SK-N-DZ (cell line): Measurements from ENCODE around the gene OSBPL7.

Source experiments
- DNase-seq: peaks from one replicate; pipeline ENCODE4 v3.0.0-alpha.2; 2015; ENCODE audit warnings: low spot score

The OSBPL7 gene

DNA sequence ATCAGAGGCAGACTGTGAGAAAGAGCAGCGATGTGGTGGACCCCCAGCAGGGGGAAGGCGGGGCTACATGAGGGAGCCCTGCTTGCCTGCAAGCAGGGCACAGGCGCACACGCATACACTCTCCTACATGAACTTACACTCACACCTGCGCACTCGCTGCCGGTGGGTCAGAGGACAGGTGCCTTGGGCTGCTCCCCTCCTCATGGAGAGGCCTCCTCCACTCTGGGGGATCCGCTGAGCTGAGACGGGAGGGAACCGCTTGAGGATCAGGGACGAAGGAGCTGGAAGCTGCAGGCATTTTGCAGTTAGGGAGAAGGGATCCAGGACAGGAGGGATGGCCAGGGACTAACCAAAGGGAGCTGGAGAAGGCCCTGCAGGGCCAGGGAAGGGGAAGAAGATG, 14.2 kb downstream of the OSBPL7 start:
- DNase-seq: no peak

DNA sequence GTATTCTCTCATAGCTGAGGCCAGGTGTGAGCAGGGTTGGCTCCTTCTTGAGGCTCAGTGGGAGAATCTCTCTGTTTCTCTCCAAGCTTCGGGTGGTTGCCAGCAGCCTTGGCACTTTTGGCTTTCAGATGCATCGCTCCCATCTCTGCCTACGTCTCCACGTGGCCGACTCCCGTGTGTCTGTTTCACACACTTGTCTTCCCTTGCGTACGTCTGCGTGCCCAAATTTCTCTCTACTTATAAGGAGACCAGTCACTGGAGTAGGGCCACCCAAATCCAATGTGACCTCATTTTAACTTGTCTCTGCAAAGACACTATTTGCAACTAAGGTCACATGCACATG, 14.7 kb downstream of the OSBPL7 start:
- DNase-seq: no peak

DNA sequence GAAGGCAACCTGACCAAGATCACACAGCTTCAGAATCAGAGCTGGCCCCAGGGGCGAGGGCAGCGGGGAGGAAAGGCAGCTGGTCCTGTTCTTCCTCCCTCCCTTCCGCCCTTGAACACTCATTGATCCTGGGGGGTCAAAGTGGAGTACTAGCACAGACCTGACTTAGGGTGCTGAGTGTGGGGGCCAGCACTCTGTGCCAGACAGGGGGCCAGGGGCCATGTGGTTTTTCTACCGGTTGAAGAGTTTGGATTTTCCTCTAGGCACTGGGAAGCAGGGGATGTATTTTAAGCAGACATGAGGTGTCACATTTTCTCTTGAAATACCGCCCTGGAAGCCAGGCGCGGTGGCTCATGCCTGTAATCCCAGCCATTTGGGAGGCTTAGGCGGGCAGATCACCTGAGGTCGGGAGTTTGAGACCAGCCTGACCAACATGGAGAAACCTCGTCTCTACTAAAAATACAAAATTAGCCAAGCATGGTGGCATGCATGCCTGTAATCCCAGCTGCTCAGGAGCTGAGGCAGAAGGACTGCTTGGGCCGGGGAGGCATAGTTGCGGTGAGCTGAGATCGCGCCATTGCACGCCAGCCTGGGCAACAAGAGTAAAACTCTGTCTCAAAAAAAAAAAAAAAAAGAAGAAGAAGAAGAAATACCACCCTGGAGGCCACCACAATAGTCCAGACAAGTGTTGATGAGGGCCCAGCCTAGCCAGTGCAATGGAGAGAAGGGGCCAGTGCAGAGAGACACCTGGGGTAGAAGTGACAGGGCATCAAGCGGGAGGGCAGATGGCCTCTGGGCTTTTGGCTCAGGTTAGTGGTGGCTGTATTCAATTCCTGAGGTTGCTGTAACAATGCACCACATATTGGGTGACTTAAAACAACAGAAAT, 15.3 kb downstream of the OSBPL7 start:
- DNase-seq: no peak

DNA sequence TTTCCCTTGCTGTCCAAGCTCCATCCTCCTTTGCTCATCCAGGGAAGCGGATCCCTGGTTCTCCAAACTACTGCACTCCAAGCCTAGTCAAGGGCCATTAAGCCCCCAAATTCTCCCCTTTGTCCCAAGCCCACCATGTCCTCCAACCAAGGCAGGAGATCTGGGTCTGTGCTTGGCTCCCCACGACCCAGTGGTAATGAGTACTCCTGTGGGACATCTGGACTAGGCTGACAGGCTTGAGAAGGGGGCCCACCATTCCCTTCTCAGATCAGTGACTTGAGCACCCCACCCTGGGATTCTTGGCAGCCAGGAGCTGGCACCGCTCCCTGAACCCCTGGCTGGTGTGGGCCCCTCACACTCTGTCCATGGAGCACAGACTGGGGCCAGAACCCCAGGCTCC, 17.1 kb downstream of the OSBPL7 start:
- DNase-seq: no peak

DNA sequence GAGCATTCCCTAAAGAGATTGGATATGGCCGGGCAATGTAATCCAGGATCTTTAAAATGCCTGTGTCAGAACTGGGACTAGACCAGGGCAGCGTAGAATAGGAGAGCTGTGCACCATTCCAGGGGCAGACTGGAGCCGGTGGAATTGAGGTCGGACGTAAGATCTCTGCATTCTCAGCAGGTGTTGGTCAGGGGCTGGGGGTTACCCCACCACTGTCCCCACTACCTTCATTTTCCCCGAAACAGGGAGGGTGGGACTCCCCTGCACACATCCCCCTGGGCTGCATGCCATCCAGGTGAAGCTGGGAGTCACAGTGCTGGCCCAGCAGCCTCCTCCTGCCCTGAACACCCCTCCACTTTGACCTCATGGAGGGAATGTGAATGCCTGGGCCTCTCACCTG, 17.8 kb downstream of the OSBPL7 start:
- no peak for DNase-seq

DNA sequence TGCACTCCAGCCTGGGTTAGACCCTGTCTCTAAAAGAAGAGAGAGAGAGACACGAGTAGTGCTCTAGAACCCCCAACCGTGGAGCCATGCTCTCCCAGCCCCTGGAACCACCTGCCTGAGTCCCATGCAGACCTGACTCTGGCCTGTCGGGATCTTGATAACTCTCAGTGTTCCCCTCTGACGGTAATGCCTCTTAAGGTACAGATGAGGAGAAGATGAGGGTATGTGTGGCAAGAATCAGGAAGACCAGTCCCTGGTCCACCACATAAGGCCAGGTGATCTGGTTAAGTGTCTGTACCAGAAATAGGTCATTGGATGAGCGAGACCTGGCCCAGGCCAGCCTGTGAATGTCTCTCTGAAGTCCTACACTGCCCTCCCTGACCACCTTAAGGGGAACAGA, 18.4 kb downstream of the OSBPL7 start:
- no peak for DNase-seq

DNA sequence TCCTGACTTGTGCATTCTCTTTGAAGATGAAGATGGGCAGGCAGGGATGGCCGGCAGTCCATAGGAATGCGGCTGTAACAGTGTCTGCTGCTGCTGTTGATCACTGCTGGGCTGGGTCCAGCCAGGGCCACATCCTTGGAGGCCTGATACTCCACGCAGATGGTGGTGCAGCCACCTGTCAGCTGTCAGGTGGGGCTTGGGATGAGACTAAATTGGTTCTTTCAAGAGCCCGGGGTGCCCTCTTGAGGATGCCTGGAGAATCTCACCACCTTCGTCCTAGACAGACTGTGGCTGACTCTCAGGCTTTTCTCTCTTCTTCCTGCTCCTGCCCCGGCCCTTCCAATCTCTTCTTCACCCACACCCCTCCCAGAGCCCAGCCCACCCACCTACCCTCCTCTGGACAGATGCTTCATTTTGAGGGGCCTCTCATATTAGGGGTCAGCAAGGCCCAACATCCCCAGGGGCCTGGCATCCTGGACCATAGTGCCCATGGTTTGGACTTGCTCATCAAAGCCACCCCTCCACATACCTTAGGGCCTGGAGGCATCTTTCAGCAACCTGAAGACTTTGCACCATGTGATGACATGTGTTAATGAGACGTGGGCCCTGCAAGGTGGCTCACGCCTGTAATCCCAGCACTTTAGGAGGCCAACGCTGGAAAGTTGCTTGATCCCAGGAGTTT, 19.1 kb downstream of the OSBPL7 start:
- DNase-seq: peak; percentile 76

DNA sequence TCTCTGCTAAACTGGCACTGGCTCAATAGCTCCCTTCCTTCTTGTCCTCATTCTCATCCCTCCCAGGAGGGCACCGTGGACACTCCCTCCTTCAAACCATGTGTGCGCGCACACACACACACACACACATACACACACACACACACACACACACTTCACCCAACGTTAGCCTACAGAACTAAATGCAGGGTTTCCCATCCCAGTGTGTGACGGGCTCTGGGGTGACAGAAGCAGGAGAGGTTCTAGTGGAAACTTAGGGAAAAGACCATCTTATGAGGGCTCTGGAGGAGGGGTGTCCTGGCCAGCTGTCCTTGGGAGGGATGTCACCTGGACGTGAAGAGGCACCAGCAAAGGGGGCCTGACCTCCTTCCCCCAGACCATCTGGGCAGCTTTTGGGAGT, 19.7 kb downstream of the OSBPL7 start:
- DNase-seq: no peak

DNA sequence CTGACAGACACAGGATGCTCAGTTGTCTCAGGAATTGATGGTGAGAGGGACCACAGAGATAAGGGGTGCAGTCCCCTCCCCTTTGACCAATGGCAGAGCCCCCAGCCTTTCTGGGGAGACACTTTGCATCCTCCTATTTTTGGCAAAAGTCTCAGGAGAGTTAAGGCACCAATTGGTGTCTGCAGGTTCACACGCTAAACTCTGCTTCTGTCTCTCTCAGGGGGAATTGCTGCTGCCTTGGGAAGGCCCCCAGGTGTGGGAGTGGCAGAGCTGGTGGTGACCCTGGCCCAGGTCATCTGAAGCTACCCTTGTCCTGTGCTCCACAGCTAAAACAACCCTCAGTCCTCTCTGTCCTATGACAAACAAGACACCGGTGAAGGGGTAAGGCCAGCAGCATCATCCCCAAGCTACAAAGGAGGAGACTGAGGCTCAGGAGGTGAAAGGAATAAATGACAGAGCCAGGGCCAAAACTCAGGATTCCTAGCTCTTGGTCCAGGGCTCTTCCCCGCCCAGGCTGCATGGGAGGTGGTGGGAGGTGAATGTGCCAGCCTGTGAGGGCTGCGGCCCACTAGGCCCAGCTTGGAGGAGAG, 20.3 kb downstream of the OSBPL7 start:
- no peak for DNase-seq

DNA sequence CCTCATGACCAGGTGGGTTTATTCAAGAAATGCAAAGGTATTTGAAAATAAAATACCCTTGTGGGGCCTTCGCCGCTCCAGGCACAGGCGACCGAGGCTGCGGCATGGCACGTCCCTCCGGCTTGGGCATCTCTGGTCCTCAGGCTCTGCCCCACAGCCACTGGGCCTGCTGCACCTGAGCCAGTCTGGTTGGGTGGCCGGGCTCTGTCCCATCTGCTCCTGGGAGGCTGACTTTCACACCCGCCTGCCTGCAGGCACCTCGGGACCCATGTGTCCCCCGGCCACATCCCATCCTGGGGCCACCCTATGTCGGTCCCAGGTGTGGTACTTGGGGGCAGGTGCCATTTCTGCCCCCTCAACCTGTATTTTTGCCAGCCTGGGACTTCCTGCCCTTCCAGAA, 20.9 kb downstream of the OSBPL7 start:
- no peak for DNase-seq

DNA sequence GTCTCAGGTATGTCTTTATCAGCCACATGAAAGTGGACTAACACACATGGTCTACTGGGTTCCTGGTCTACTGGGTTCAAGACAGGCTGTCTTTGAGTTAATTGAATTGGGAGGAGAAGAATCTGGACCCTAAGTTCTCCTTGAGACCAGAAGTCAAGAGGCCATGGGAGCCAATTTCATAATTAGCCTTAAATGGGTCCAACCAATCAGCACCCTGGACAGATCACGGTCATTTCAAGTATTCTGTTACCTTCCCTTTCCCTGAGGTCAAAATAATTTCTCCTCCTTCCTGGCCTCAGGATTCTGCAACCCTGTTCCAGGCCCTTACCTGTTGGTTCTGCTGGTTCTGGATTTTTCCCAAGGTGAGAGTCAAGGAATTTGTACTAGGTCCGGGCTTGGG, 23.8 kb downstream of the OSBPL7 start:
- DNase-seq: no peak

DNA sequence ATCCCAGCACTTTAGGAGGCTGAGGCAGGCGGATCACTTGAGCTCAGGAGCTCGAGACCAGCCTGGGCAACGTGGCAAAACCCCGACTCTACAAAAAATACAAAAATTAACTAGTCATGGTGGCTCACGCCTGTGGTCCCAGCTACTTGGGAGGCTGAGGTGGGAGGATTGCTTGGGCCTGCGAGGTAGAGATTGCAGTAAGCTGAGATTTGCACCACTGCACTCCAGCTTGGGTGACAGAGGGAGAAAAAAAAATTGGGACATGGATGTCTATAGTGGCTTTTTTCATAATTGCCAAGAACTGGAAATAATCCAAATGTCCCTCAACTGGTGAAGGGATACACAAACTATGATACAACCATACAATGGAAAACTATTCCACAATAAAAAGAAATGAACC, 28.6 kb downstream of the OSBPL7 start:
- no peak for DNase-seq

DNA sequence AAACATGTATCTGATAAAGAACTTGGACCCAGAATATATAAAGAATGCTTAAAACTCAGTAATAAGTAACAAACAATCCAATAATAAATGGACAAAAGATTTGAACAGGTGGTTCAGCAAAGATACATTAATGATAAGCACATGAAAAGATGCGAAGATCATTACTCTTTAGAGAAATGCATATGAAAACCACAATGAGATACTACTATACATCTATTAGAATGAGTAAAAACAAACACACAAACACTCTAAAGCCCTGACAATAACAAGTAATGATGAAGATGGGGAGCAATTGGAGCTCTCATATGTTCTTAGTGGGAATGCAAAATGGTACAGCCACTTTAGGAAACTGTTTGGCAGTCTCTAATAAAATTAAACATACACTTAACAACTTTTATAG, 29.1 kb downstream of the OSBPL7 start:
- DNase-seq: no peak

DNA sequence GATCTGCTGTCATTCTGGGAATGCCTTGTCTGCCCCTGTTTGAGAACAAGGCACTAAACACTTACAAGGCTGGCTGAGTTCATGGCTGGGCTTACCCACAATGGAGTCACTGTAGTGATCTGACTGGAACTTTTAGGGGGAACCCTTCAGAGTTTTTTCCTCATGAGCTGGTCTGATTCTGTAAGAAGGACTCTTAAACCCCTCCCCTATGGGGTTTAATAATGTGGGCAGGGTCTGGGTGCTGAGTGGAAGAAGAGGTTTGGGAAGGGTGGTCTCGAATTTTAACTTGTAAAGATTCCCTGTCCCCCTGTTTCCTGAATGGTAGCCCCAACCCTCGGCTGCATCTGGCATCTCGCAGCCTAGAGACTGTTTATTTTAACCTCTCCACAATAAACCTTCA, 30.6 kb downstream of the OSBPL7 start:
- DNase-seq: no peak

DNA sequence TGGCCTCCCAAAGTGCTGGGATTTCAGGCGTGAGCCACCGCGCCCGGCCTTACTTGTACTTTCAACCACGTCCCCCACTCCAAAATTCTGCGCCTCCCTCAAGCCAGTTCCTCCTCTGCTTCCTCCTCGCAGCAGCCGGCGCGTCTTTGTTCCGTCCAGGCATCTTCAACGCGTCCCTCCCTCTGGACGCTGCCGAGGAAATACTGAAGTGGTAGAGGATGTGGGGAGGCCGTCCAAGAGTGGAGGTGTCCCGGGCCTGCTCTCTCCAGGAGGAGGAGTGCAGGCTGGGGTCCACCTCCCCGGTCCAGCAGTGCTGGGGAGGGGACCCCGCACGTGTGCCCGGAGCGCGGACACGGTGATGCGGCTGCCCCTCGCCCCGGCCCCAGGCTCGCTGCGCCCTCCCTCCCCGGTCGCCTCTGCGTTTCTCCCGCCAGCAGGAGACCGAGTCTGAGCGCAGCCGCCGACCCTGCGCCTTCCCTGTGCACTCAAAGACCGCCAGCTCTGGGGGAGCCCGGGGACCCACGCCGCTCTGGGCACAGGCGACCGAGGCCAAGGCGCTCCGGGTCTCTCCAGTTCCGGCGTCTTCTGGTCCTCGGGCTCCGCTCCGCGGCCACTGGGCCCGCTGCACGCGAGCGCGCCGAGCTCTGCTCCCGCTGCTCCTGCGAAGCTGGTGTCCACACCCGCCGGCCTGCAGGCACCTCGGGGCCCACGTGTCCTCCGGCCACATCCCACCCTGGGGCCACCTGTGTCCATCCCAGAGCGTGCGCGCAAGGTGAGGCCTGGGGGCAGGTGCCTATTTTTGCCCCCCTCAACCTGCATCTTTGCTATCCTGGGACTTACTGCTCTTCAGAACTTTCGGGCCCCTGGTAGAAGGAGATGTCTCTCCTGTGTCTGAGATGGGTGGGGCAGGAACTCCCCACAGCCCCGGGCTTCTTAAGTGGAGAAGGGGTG, 31.7 kb downstream of the OSBPL7 start:
- DNase-seq: peak; percentile 81

DNA sequence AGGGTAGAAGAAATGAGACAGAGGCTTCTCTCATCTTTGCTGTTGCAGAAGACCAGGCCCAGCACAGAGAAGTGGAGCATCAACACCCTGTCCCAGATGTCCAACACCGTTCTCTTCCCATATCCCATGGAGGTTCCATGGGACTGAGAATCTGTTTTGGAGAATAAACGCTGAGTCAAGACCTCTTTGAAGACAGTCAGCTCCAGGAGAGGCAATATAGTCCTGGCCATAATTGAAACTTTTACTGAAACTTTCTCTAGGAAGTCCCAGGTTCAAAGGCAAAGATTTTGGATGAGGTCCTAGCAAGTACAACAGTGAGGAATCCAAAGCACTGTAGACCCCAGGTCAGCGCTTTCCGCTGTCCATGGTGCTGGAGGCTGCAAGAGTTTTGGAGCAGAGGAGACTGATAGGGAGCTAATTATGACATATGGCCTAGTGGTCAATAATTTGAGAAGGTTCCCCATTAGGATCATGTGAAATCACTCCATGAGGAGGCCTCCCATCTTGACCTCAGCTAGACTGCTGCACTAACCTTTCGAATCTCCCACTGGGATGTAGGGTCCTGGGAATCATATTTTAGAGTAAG, 36.0 kb downstream of the OSBPL7 start:
- DNase-seq: no peak

DNA sequence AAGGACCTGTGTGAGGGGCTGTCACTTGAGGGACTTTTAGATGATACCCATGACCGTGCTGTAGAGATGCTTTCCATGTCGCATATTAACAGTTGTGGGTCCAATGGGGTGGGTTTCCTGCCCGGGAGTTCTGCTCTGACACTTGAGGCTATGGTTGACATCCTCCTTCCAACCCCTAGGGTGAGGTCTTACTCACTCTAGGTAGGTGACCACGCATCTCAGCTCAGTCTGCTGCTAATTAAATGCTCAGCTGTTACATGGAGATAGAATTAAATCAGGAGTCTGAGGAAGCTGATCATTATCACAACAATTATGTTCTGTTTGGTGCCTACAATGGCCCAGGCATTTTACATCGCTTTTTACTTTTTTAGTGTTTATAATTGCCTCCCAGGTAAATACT, 40.2 kb downstream of the OSBPL7 start:
- peak; percentile 61 for DNase-seq

DNA sequence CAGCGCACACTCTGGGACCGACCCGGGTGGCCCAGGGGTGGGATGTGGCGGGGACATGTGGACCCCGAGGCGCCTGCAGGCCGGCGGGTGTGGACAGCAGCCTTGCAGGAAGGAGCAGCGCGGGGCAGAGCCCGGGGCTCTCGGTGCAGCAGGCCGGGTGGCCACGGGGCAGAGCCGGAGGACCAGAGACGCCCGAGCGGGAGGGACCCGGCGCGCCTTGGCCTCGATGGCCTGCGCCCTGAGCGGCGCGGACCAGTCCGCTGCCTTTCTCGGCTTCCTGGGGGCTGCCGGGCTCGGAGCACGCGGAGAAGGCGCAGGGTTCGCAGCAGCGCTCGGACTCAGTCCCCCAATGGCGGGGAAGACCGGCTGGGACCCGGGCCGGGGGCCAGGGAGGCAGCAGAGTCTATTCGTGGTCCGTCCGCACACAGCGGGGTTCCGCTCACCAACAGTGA, 43.4 kb downstream of the OSBPL7 start:
- DNase-seq: no peak

DNA sequence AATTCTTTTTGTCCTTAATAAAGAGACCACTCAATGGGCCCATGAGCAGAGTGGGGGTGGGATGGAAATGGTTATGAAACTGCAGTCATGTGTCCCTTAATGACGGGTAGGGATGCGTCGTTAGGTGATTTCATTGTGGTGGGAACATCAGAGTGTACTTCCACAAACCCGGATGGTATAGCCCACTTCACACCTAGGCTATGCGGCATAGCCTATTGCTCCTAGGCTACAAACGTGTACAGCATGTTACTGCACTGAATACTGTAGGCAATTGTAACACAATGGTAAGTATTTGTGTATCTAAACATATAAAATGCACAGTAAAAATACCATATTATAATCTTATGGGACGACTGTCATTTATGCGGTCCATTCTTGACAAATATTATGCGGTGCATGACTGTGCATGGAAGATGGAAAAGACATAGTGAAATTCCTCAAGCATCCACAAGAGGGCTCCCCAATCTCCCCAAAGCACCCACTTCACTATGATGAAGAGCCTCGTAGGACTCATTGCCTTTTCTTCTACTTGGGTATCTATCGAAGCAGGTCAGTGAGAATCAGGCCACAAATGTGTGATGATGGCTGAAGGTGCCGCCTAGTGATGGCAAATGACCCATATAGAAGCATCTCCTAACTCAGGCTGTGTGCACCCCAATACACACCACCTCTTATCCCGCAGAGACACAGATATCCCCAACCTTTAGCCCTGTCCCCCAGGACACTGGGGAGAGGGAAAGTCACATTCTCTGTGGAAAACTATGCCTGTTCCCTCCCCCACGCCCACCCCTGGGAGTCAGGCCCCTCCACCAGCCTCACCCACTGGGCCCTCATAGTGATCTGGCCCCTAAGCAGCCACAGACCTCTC, 45.0 kb downstream of the OSBPL7 start:
- DNase-seq: peak; percentile 70

DNA sequence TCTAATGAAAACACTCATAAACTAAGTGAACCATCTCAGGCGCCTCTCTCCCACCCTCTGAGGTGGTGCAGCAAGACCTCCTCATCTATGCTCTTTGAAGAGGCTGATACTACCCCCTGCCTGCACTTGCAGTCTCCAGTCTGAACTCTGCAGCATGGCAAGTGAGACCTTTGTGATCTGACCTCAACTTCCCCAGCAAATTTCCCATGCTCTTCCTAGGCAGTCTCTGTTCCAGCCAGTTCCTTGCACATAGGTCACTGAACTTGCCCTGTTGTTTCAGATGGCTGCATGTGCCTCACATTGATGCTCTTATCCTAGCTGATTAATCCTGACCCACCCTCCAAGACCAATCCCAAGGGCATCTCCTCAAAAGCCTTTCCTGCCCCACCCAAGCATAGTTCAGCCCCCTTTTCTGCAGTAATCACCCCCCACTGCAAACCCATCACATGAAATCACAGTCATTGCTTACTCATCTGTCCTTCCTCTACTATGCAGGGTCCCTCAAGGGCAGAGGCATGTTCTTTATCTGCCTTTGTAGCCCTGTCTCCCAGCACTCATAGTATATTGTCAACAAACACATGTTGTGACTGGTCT, 46.5 kb downstream of the OSBPL7 start:
- DNase-seq: no peak
